Measurements from ENCODE around the gene FNDC7.

FNDC7 gene

DNA sequence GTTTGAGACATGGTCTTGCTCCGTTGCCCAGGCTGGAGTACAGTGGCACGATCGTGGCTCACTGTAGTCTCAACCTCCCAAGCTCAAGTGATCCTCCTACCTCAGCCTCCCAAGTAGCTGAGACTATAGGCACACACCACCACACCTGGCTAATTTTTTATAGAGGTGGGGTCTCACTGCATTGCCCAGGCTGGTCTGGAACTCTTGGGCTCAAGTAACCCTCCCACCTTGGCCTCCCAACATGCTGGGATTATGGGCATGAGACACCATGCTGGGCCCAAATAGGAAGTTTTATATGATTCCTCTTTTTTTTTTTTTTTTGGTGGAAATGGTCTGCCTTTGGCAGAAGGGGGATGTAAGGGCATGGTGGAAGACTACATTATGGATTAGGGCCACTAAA, 6.1 kb upstream of the FNDC7 start:
- DNase-seq: no peak
- Mint-ChIP-seq H3K4me1 (ENCODE audit: low read depth in 2 of 2) (peaks cover 14 to 34% of the 10 kb centered on the region in 2 donors), H3K27me3 (no peaks in the 10 kb centered on the region), H3K27ac (no peak overlapping the region), H3K9me3 (no peaks in the 10 kb centered on the region), H3K36me3 (ENCODE audit: insufficient read depth) (peaks cover 15% of the 10 kb centered on the region), H3K4me3 (no peak overlapping the region)
- ATAC-seq (replicated peaks): no peak

DNA sequence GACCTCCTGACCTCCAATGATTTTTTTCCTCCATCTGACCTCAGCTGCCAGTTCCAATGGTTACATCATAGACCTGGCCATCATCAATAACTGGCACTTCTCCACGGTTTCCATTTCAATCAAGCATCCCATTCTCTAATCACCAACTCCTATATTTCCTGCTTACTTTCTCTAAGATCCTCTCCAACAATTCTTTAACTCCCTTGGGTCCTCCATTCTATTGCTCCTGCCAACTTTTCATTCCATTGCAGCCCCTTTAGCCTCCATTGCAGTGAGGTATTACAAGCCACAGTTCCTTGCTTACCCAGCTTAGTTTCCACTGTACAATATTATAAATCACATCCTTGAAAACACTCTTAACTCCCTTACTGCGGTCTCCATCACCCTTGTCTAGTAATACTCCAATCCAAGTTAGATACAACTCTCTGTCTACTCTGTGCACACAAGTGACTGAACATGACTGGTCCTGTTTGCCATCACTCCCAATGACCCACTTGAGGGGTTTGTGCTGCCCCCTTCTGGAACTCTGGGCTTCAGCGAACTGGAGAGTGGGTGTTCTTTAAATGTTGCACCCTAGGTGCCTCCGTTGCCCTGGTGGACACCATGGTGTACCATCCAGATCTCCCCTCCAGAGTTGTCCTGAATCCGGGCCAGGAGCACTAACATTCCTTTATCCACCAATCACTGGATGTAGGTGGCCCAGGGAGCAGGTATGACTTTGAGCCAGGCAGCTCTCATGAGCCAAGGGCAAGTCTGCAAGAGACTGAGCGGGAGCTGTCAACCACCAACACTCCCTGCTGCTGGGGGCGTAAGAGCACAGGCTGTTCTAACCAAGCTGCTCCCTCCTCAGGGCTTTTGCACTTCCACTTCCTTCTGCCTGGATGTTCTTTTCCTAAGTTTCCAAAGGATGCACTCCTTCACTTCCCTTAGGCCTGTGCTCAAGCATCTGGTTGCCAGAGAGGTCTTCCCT, 3.7 kb upstream of the FNDC7 start:
- H3K27me3 Mint-ChIP-seq: peaks cover 0 to 5% of the 10 kb centered on the region in 2 donors
- peak overlapping the region in 1 of 2 donors; percentile 35 for H3K27ac Mint-ChIP-seq
- no peaks in the 10 kb centered on the region for H3K9me3 Mint-ChIP-seq
- H3K36me3 Mint-ChIP-seq (ENCODE audit: insufficient read depth): no peaks in the 10 kb centered on the region
- DNase-seq: peak; percentile 61 to 66 (median 64)
- ATAC-seq (replicated peaks): peak; percentile 87
- H3K4me1 Mint-ChIP-seq (ENCODE audit: low read depth in 2 of 2): peaks cover 14 to 24% of the 10 kb centered on the region in 2 donors
- H3K4me3 Mint-ChIP-seq: no peak overlapping the region

DNA sequence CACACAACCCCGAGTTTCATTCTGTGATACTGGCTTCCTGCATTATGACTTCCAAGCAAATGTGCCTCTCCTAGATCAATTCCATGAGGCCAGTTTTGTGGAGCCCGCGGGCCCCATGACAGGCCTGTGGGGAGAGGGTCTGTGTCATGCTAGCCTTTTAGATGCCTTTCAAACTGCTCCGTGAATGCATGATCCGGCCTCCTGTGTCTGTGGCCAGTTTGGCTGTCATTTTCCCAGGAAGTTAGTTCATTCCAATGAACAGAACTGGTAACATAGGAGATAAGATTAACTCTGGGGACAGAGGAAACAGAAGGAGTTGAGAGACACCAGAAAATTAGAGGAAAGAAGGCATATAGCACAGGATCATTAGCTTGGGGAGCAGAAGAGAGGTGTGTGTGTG, 3.2 kb downstream of the FNDC7 start:
- Mint-ChIP-seq H3K27me3 (peaks cover 16 to 23% of the 10 kb centered on the region in 2 donors), H3K4me3 (no peak overlapping the region), H3K9me3 (no peaks in the 10 kb centered on the region), H3K27ac (no peak overlapping the region), H3K4me1 (ENCODE audit: low read depth in 2 of 2) (no peaks in the 10 kb centered on the region), H3K36me3 (ENCODE audit: insufficient read depth) (no peaks in the 10 kb centered on the region)
- DNase-seq (no peak), ATAC-seq (replicated peaks) (no peak)

DNA sequence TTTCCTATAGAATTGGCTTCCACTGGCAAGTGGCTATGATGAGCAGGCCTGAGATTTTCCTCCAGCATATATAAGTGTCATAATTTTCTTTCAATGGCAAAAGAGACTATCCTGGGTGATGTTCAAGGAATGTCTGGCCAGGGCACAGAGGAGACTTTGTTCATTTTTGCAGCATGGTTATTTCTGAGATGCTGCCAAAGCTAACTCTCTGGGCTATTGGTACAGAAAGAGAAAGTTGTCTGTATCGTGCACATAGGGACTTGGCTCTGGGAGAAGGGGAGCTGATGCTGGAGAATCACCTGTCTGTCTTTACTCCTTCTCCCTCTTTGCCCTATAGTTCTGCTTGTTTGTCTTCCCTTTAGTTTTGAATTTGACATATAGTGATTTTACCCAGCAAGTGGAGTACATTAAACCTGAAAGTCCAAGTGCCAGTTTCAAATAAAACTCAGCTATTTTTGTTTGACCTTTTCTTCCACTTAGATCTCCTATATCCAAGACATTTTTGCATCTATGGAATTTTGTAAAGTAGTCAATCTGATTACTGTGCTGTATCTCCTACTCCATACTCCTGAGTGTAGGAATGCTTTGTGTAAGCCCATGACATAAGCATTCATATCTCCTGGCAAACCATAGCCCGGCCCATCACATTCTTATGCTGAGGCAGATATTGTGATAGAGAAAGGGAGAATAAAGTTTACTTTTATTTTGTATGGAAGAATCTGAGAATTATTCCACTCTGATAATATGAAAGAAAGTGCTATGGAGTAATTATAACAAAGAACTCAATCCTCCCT, 3.9 kb downstream of the FNDC7 start:
- H3K9me3 Mint-ChIP-seq: no peaks in the 10 kb centered on the region

DNA sequence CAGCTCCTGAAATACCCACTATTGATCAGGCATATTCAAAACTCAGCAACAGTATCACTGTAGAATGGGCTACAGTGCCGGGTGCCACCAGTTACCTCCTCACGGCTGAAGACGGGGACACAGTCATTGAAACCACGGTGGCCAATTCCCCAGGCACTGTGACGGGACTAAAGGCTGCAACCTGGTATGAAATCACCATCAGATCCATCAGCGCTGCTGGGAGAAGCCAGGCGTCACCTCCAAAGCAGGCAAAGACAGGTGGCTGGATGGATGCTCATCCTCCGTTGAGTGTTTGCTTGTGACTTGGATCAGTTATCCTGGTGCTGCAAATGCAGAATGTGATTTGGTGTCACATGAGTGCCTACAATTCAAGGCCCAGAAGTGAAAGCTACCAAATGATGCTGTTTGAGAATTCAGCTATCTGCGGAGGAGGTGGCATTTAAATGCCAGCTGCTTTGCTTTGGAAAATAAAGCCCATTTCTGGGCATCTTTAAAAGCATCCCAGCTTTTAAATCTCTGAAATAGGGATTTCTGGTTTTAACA, 5.1 kb downstream of the FNDC7 start:
- H3K9me3 Mint-ChIP-seq: no peaks in the 10 kb centered on the region
- H3K4me1 Mint-ChIP-seq (ENCODE audit: low read depth in 2 of 2): no peaks in the 10 kb centered on the region
- H3K36me3 Mint-ChIP-seq (ENCODE audit: insufficient read depth): no peaks in the 10 kb centered on the region
- peaks cover 16 to 23% of the 10 kb centered on the region in 2 donors for H3K27me3 Mint-ChIP-seq
- no peak overlapping the region for H3K27ac Mint-ChIP-seq
- H3K4me3 Mint-ChIP-seq: no peak overlapping the region
- ATAC-seq (replicated peaks) (no peak), DNase-seq (no peak)

More for the DNA sequence above, 3.9 kb downstream of the FNDC7 start:
- DNase-seq (no peak), ATAC-seq (replicated peaks) (no peak)
- H3K4me1 Mint-ChIP-seq (ENCODE audit: low read depth in 2 of 2): no peaks in the 10 kb centered on the region
- H3K36me3 Mint-ChIP-seq (ENCODE audit: insufficient read depth): no peaks in the 10 kb centered on the region
- no peak overlapping the region for H3K4me3 Mint-ChIP-seq
- no peak overlapping the region for H3K27ac Mint-ChIP-seq
- H3K27me3 Mint-ChIP-seq: peaks cover 16 to 23% of the 10 kb centered on the region in 2 donors

DNA sequence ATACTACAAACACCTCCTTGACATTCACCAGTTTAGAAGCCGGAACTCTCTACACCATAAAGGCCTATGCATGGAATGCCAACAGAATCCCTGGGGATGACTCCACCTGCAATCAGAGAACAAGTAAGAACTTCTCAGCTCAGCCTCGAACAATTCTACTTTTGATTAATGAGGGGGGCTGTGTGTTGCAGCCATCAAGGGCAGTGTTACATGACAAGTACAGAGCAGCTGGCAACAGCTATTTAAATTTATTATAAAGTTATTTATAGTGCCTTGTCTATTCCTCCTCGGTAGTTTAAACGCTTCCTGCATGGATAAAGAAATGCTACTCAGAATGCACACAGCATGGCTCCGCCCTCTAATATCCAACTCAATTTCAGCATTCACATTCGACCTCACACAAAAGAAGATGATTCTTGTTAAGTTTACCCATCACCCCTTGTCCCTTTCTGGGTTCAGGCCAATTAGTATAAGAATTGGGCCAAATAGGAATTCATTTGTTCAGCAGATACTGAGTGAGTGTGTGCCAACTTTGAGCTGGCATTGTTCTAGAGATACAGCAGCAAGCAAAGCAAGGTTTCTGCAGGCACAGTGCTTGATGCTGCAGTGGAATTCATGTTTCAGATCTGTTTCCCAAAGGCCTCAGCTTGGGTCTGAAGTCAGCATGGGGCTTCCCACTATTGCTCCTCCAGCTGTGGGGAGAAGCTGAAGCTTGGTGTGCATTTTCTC, 6.4 kb downstream of the FNDC7 start:
- Mint-ChIP-seq H3K36me3 (ENCODE audit: insufficient read depth) (no peaks in the 10 kb centered on the region), H3K4me1 (ENCODE audit: low read depth in 2 of 2) (no peaks in the 10 kb centered on the region), H3K27ac (no peak overlapping the region), H3K4me3 (no peak overlapping the region), H3K27me3 (peaks cover 11 to 23% of the 10 kb centered on the region in 2 donors), H3K9me3 (no peaks in the 10 kb centered on the region)
- ATAC-seq (replicated peaks) (no peak), DNase-seq (no peak)

DNA sequence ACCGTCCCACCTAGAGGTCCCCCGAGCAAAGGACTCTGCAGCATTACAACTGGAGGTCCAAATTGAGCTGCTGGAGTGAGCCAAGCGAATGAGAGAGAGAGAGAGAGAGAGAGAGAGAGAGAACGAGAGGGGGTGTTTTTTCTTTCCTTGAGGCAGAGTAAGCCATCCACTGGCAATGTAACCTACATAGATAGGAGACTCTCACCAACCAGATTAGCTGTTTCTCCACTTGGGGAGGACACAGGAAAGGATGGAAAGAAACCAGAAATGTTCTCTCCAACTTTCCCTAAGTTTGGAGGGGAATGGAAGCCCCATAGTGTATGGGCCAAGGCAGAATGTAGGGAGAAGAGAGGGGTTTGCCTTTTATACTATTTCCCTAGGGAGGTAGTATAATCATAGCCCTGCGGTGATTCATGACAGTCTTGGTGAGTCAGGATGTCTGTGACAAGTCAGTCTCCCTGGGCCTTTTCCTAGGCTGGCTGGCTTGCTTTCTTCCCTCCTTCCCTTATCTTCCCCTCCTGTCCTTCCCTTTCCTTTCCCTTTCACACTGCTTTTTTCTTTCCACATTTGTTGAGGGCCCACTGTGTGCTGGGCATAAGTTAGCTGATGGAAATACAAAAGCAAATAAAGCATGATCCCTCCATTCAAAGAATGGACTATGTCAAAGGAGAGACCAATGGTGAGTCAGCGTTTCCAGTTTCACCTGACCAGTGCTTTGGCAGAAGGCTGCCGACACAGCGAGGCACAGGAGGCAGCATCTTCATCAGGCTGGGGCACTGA, 7.1 kb downstream of the FNDC7 start:
- H3K9me3 Mint-ChIP-seq: no peaks in the 10 kb centered on the region
- no peaks in the 10 kb centered on the region for H3K36me3 Mint-ChIP-seq (ENCODE audit: insufficient read depth)
- no peak overlapping the region for H3K27ac Mint-ChIP-seq
- no peaks in the 10 kb centered on the region for H3K4me1 Mint-ChIP-seq (ENCODE audit: low read depth in 2 of 2)
- H3K4me3 Mint-ChIP-seq: no peak overlapping the region
- ATAC-seq (replicated peaks) (no peak), DNase-seq (no peak)
- H3K27me3 Mint-ChIP-seq: peaks cover 10 to 22% of the 10 kb centered on the region in 2 donors

DNA sequence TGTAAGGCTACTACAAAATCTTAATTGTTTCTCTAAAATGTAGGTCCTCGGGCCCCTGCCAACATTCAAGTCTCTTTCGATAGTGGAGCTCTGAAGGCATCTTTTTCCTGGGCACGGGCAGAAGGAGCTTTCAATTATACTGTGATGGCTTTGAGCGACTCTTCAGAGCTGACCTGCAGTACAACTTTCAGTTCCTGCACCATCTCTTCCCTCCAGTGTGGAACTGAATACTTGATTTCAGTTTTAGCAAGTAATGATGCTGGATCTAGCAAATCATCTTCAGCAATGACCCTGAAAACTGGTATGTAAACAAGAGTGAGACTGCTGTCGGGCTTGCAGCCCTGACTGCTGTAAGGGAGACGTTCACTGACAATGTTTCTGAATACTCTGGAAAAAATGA, 9.6 kb downstream of the FNDC7 start:
- H3K4me3 Mint-ChIP-seq: no peak overlapping the region
- no peak for DNase-seq
- no peak overlapping the region for H3K27ac Mint-ChIP-seq
- H3K9me3 Mint-ChIP-seq: no peaks in the 10 kb centered on the region
- H3K36me3 Mint-ChIP-seq (ENCODE audit: insufficient read depth): no peaks in the 10 kb centered on the region
- no peak for ATAC-seq (replicated peaks)
- no peaks in the 10 kb centered on the region for H3K4me1 Mint-ChIP-seq (ENCODE audit: low read depth in 2 of 2)
- H3K27me3 Mint-ChIP-seq: peaks cover 10 to 13% of the 10 kb centered on the region in 2 donors

DNA sequence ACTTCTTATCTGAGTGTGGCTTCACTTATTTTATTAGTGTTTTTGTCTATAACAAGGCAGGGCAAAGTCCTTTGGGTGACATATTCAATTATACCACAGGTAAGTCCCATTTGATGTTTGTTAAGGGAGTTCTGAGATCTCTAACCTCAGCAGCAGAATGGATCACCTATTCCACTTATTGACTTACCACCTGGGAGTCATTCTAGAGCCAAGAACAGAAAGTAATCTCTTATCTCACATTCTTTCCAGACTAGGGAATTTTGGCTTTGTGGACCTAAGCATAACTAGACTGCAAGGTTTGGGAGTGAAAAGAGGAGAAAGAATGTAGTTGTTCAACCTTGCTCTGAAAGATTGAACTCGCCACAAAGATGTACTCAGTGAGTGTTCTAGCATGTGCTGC, 13.2 kb downstream of the FNDC7 start:
- Mint-ChIP-seq H3K4me1 (ENCODE audit: low read depth in 2 of 2) (no peaks in the 10 kb centered on the region), H3K27me3 (peaks cover 21 to 24% of the 10 kb centered on the region in 2 donors), H3K9me3 (no peaks in the 10 kb centered on the region), H3K27ac (no peak overlapping the region), H3K4me3 (no peak overlapping the region), H3K36me3 (ENCODE audit: insufficient read depth) (no peaks in the 10 kb centered on the region)
- ATAC-seq (replicated peaks) (no peak), DNase-seq (no peak)

DNA sequence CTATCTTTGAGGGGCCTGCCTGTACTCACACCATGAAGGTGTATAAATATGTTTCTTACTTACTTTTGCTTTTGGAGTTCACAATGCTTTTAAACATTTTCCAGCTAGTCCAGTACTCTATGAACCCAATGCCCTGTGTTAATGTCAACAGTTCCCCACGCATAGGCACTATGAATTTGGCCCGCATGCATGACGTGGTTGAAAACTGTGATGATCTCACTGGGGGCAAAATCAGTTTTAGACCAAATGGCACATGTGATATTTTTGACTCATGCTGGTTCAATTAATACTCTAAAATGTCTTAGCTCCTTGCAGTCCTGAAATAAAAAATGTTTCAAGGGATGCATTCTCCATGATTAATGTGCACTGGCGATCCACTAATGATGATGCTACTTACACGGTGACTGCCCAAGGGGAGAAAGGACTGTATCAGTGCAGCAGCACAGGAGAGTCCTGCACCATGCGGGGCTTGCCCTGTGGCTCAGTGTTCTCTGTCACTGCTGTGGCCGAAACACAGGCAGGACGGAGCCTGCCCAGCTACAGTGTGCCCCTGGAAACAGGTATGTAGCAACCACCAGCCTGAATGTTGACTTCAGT, 15.7 kb downstream of the FNDC7 start:
- Mint-ChIP-seq H3K4me1 (ENCODE audit: low read depth in 2 of 2) (no peaks in the 10 kb centered on the region), H3K27me3 (peaks cover 21 to 24% of the 10 kb centered on the region in 2 donors), H3K4me3 (no peak overlapping the region), H3K36me3 (ENCODE audit: insufficient read depth) (peaks cover 3% of the 10 kb centered on the region), H3K9me3 (no peaks in the 10 kb centered on the region), H3K27ac (no peak overlapping the region)
- DNase-seq (no peak), ATAC-seq (replicated peaks) (no peak)

DNA sequence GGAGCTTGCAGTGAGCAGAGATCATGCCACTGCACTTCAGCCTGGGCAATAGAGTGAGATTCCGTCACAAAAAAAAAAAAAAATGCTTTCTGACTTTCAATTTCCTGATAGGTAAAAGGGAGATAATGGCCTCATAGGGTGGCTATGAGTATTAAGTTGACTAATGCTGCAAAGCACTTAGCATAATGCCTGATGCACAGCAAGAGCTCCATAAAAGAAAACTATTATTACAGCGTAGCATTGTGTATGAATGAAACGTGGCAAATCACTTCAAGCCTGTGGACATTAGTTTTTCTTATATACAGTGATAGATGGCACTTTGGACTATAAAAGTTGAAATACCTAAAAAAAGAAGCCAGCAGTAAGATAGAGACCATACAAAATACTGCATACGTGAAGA, 16.8 kb downstream of the FNDC7 start:
- no peaks in the 10 kb centered on the region for H3K9me3 Mint-ChIP-seq
- ATAC-seq (replicated peaks) (no peak), DNase-seq (no peak)
- H3K4me3 Mint-ChIP-seq: no peak overlapping the region
- H3K36me3 Mint-ChIP-seq (ENCODE audit: insufficient read depth): peaks cover 3% of the 10 kb centered on the region
- H3K4me1 Mint-ChIP-seq (ENCODE audit: low read depth in 2 of 2): no peaks in the 10 kb centered on the region
- peaks cover 21 to 24% of the 10 kb centered on the region in 2 donors for H3K27me3 Mint-ChIP-seq
- H3K27ac Mint-ChIP-seq: no peak overlapping the region

DNA sequence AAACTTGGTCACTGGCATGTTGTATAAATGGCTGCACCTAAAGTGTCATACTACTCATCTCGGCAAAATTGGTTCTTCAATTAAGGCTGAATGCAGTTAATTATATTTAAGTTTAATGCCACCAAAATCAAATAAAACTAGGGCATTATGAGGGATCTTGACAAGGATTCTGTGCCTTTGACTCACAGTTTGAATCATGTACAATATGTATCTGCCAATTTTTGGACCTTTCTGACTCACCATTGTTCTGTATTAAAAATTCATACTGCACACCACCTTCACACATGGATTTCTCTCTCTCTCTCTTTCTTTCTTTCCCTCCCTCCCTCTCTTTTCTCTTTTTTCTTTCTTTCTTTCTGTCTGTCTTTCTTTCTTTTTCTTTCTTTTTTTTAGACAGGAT, 19.7 kb downstream of the FNDC7 start:
- H3K27me3 Mint-ChIP-seq: peaks cover 21 to 27% of the 10 kb centered on the region in 2 donors
- H3K27ac Mint-ChIP-seq: no peak overlapping the region
- H3K4me3 Mint-ChIP-seq: no peak overlapping the region
- no peaks in the 10 kb centered on the region for H3K4me1 Mint-ChIP-seq (ENCODE audit: low read depth in 2 of 2)
- ATAC-seq (replicated peaks): no peak
- H3K9me3 Mint-ChIP-seq: no peaks in the 10 kb centered on the region
- DNase-seq: no peak
- peaks cover 3% of the 10 kb centered on the region for H3K36me3 Mint-ChIP-seq (ENCODE audit: insufficient read depth)
